Fibroblast of lung (primary cell): ENCODE data around the gene GIMAP8. TPM values are rescaled to one million over a fixed set of nuclear protein-coding genes. Genes with fewer than 3 reads are reported as not detected.

Source experiments
- DNase-seq, 2 donors: peaks; one replicate each; pipeline versions ENCODE4 v3.0.0 to v3.0.0-alpha.2; 2010; ENCODE audit warnings: low read depth in 2 of 2
- H2AFZ ChIP-seq: 2 replicates; pipeline ENCODE4 v1.5.1; 2012; ENCODE audit warnings: low read length, control low read depth, inconsistent platforms
- H3K27ac ChIP-seq: 2 replicates; pipeline ENCODE4 v1.5.1; 2011; ENCODE audit warnings: low read length, control low read depth; ENCODE audit not compliant: insufficient read depth
- H3K27me3 ChIP-seq: 2 replicates; pipeline ENCODE4 v1.5.1; 2011; ENCODE audit warnings: mild to moderate bottlenecking, low read length; ENCODE audit not compliant: control insufficient read depth, insufficient read depth
- H3K36me3 ChIP-seq: 2 replicates; pipeline ENCODE4 v1.5.1; 2011; ENCODE audit warnings: low read length; ENCODE audit not compliant: control insufficient read depth, insufficient read depth
- H3K4me1 ChIP-seq: 2 replicates; pipeline ENCODE4 v1.5.1; 2011; ENCODE audit warnings: low read length; ENCODE audit not compliant: control insufficient read depth, insufficient read depth; ENCODE audit errors: extremely low read depth
- H3K4me2 ChIP-seq: 2 replicates; pipeline ENCODE4 v1.5.1; 2011; ENCODE audit warnings: low read length, control low read depth; ENCODE audit not compliant: insufficient read depth; ENCODE audit errors: extremely low read depth
- H3K4me3 ChIP-seq, 4 experiments: fragments of 200-600 bp in 1 of 4; sonication (generic) in 1 of 4; replicated peaks in 1 of 4; 2 replicates each; pipeline ENCODE4 v1.5.1; 2011 to 2016; ENCODE audit warnings: low read length in 4 of 4, low read depth in 3 of 4, mild to moderate bottlenecking in 3 of 4, control low read depth in 2 of 4, inconsistent platforms in 1 of 4, mixed read lengths in 1 of 4; ENCODE audit not compliant: insufficient read depth in 1 of 4; ENCODE audit errors: control extremely low read depth in 1 of 4
- H3K79me2 ChIP-seq: 2 replicates; pipeline ENCODE4 v1.5.1; 2012; ENCODE audit warnings: mild to moderate bottlenecking, low read length, inconsistent platforms; ENCODE audit not compliant: control insufficient read depth, insufficient read depth
- H3K9ac ChIP-seq: 2 replicates; pipeline ENCODE4 v1.5.1; 2011; ENCODE audit warnings: mild to moderate bottlenecking, low read length, control low read depth; ENCODE audit not compliant: insufficient read depth
- H3K9me3 ChIP-seq: 2 replicates; pipeline ENCODE4 v1.5.1; 2012; ENCODE audit warnings: low read depth, low read length; ENCODE audit not compliant: control insufficient read depth, insufficient read depth
- H4K20me1 ChIP-seq: 2 replicates; pipeline ENCODE4 v1.5.1; 2011; ENCODE audit warnings: low read length; ENCODE audit not compliant: control insufficient read depth, insufficient read depth; ENCODE audit errors: extremely low read depth
- CTCF ChIP-seq, 2 donors: IDR thresholded peaks in 1 of 2; conservative IDR thresholded peaks in 1 of 2; 1 replicate in 1 of 2; 2 replicates in 1 of 2; pipeline ENCODE4 v1.5.1; 2011 to 2012; ENCODE audit warnings: low read length in 2 of 2, control low read depth in 1 of 2, inconsistent platforms in 1 of 2, low read depth in 1 of 2, mild to moderate bottlenecking in 1 of 2
- EZH2 ChIP-seq: IDR thresholded peaks from 2 replicates; pipeline ENCODE4 v1.5.1; 2012; ENCODE audit warnings: low read length, control low read depth, mild to moderate bottlenecking; ENCODE audit errors: missing control alignments
- polyA plus RNA-seq, 2 donors: library from polyadenylated mRNA; depleted of rRNA in 1 of 2; stranded (reverse) in 1 of 2; unstranded in 1 of 2; fragments of >200 nt; gene quantifications; 2 replicates each; pipeline ENCODE4 v1.2.1, GENCODE V29; 2011 to 2012; ENCODE audit warnings: missing spikeins in 1 of 2
- total RNA-seq: library from RNA; depleted of rRNA; stranded (reverse); fragments of >200 nt; gene quantifications from 2 replicates; pipeline ENCODE4 v1.2.1, GENCODE V29; 2014

Gene GIMAP8
- total and polyA plus RNA-seq, 2 donors (not counting 1 experiment from before 2014, with no cell fraction given), result under 0.01 TPM; not detected in 1

- H2AFZ ChIP-seq, result no peak overlapping the region
These were observed 7.8 kb downstream of the GIMAP8 start for GRCh38 chr7:150458235-150458634.

GRCh38 chr7:150458756-150459155, 8.3 kb downstream of the GIMAP8 start:
- Histone ChIP-seq H3K9me3 (no peaks in the 10 kb centered on the region), H4K20me1 (no peaks in the 10 kb centered on the region), H3K9ac (no peak overlapping the region), H3K4me2 (no peak overlapping the region), H3K27ac (no peak overlapping the region), H3K36me3 (no peaks in the 10 kb centered on the region), H3K4me1 (no peaks in the 10 kb centered on the region), H3K4me3 (no peak overlapping the region), H3K27me3 (no peaks in the 10 kb centered on the region), H3K79me2 (no peaks in the 10 kb centered on the region), H2AFZ (no peak overlapping the region)
- no peak for DNase-seq
- no peak for TF ChIP-seq EZH2
- no peak for TF ChIP-seq CTCF (conservative IDR thresholded peaks at IDR 0.05 in 1 of 2, IDR thresholded peaks at IDR 0.05 in 1 of 2; ENCODE audit: low read depth in 1 of 2, low read length in 2 of 2)

More at GRCh38 chr7:150458235-150458634, 7.8 kb downstream of the GIMAP8 start:
- DNase-seq, result no peak
- TF ChIP-seq CTCF (conservative IDR thresholded peaks at IDR 0.05 in 1 of 2, IDR thresholded peaks at IDR 0.05 in 1 of 2; ENCODE audit: low read depth in 1 of 2, low read length in 2 of 2) (no peak), EZH2 (no peak)
- H3K9me3 ChIP-seq, result no peaks in the 10 kb centered on the region
- no peak overlapping the region for H3K27ac ChIP-seq
- no peak overlapping the region for H3K4me3 ChIP-seq
- H3K79me2 ChIP-seq, result no peaks in the 10 kb centered on the region
- H3K36me3 ChIP-seq, result no peaks in the 10 kb centered on the region
- H4K20me1 ChIP-seq, result no peaks in the 10 kb centered on the region
- H3K9ac ChIP-seq, result no peak overlapping the region
- no peaks in the 10 kb centered on the region for H3K4me1 ChIP-seq
- no peaks in the 10 kb centered on the region for H3K27me3 ChIP-seq
- H3K4me2 ChIP-seq, result no peak overlapping the region

GRCh38 chr7:150461520-150461919, 11.1 kb downstream of the GIMAP8 start:
- H3K4me2 ChIP-seq, result no peak overlapping the region
- no peaks in the 10 kb centered on the region for H3K79me2 ChIP-seq
- no peak overlapping the region for H3K4me3 ChIP-seq
- H3K36me3 ChIP-seq, result no peaks in the 10 kb centered on the region
- DNase-seq, result no peak
- TF ChIP-seq EZH2, result no peak
- no peak for TF ChIP-seq CTCF (conservative IDR thresholded peaks at IDR 0.05 in 1 of 2, IDR thresholded peaks at IDR 0.05 in 1 of 2; ENCODE audit: low read depth in 1 of 2, low read length in 2 of 2)
- no peaks in the 10 kb centered on the region for H3K4me1 ChIP-seq
- H3K9ac ChIP-seq, result no peak overlapping the region
- no peaks in the 10 kb centered on the region for H3K27me3 ChIP-seq
- H3K27ac ChIP-seq, result no peak overlapping the region
- no peaks in the 10 kb centered on the region for H4K20me1 ChIP-seq
- no peak overlapping the region for H2AFZ ChIP-seq
- no peaks in the 10 kb centered on the region for H3K9me3 ChIP-seq
